ENCODE measurements around the gene CHRNA5.
A peak's percentile ranks its signal among the peaks of the same experiment; 100 is the strongest.
"Not testable (repeated sequence)": the region's sequence is repeated elsewhere in the genome, so short reads cannot be mapped to it uniquely, and the experiment has no call there.

The CHRNA5 gene

DNA sequence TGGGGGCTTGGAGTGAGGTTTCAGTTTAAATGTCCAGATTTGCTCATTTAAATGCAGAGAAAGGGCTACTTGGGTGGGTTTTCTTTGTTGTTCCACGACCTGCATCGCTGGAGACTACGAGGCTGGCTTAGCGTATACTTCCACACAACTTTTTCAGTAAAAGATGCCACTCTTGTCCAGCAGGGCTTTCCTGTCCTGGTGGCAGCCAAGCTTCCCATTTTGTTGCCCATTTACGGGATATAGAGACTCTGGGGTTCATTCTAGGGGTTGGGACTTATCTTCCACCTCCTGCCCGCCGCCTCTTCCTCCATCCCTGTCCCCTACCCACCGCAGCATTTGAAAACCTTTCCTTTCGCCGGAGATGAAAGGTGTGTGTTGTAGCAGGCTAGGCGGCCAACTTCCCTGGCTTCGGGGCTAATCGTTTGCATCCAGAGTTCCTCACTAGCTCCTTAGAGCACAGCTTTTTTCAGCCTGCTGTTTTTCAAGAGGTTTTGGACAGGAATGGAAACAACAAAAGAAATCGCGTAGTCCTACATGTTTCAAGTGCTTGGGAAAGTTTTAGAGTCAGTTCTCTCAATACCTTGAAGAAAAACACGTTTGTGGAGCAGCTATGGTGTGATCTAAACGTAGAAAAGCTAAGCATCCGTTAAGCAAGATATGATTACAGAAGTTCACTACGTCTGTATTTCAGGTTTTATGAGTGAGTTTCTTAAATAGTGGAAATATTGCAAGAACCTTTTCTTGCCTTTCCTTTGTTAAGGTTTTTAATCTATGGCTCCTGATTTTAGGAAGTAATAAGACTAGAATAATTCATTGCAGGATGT is 843 bp downstream of the CHRNA5 start:
- peak; percentile 39 for DNase-seq (ENCODE audit: low read depth)

DNA sequence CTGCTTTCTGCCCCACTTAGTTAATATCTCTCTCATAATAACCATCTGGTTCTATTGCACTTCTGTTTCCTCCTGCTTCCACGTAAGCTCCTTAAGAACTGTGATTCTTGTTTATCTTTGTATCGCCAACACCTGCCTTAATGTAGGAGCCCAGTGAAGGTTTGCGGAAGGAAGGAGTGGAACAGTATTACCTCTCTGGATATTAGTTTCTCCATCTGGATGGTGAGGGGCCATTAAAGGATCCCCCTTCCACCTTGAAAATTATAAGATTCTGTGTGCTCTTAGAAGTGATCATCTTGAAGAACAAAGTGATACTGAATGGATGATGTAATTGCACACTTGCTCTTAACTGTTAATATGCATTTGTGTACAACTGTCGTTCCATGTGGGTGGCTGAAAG is 2.2 kb downstream of the CHRNA5 start:
- no peak for DNase-seq (ENCODE audit: low read depth)

DNA sequence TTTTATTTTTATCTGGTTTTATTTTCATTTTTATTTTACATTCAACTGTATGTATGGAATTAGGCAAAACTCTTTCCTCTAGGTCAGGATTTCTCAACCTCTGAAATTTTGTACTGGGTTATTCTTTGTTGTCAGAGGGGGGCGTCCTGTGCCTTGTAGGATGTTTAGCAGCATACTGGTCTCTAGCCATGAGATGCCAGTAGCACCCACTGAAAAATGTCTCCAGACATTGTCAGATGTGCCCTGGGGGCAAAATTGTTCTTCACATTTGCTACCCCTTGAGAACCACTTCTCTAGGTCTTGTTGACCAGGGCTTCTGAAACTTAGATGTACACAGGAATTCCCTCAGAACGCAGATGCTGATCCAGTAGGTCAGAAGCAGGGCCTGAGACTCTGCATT is 5.4 kb downstream of the CHRNA5 start:
- DNase-seq (ENCODE audit: low read depth): peak; percentile 3

DNA sequence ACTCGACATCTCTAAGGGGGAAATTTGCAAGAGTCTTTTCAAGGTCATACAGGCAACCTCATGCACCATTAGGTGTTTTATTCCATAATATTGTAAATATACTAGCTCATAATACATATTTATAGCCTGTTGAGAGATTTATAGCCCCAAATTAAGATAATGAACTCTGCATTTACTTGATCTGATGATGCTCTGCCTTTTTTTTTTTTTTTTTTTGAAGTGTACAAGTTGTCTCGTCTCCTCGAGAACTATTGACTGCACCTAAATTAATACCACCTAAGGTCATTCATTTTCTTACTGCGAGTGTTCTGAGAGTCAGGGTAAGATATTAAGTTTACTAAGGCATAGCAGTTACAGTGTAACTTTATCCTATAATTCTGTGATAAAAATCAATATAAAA is 6.1 kb downstream of the CHRNA5 start:
- no peak for DNase-seq (ENCODE audit: low read depth)

DNA sequence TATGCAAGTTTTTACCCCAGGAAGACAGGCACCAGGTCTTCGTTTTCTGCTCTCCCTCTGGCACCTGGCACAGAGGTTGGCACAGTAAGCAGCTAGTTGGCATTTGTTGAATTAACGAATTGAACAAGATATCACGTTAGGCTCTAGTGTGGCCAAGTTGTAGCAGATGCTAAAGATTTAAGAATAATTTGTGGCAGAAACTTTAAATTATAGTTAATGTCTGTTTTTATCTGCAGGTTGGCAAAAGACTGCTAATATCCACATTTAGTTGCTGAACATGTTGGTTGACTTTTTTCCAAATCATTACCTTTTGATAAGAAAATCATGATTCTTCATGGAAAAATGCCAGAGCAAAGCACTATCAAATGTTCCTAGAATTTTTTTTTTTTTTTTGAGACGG is 8.1 kb downstream of the CHRNA5 start:
- DNase-seq (ENCODE audit: low read depth): no peak

DNA sequence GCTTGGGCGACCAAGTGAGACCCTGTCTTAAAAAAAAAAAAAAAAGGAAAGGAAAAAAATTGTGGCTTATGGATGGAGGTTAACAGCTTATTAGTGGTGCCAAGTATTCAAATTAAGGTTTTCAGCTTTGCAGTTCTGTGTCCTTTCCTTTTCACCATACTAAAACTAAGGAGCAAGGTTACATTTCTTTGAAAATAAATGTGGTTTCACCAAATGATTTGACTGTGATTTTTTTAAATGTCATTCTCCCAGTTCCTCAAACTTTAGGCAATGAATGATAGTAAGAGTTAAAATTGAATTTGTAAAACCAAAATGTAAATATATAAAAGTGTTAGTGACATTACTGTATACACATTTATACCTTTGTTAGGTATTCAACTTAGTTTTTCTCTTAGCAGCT is 9.6 kb downstream of the CHRNA5 start:
- no peak for DNase-seq (ENCODE audit: low read depth)

DNA sequence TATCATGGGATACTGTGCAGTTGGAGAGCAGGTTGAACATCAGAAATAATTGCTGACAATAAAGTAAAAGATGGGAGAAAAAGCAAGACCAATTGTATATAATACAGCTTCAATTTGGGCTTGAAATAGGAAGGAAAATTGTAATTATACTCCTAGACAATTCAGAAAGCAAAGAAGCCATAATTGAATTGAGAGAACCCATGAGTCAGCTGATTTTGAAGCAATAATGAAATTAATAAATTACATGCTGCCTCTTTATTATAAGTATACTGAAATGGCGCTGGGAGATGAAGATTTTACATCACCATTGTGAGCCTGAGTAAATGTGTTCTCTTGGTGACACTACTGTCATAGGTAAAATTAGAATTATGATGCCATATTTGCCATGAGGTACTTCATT is 32.3 kb downstream of the CHRNA5 start:
- no peak for DNase-seq (ENCODE audit: low read depth)

DNA sequence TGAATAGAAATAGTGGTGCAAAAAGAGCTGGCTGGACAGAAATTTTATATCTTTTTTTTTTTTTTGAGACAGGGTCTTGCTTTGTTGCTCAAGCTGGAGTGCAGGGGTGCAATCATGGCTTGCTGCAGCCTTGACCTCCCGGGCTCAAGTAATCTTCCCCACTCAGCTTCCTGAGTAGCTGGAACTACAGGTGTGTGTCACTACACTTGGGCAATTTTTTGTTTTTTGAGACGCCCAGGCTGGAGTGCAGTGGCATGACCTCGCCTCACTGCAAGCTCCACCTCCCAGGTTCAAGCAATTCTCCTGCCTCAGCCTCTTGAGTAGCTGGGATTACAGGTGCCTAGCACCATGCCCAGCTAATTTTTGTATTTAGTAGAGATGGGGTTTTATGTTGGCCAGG is 33.0 kb downstream of the CHRNA5 start:
- DNase-seq (ENCODE audit: low read depth): no peak

DNA sequence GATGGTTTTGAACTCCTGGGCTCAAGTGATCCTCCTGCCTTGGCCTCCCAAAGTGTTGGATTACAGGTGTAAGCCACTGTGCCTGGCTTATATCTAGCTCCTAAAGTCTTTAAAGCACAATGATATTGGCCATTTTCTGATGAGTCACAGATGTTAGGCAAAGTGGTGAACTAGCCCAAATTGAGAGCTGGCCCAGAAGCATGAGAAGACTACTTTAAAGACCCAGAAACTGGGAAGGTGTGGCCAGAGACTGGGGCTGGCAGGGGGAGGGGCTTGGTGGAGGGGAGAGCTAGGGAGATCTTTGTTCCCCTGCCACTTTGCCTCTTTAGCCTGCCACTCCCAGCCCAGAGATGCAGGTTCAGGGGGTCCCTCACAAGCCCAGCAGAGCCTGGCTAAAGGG is 33.9 kb downstream of the CHRNA5 start:
- no peak for DNase-seq (ENCODE audit: low read depth)

DNA sequence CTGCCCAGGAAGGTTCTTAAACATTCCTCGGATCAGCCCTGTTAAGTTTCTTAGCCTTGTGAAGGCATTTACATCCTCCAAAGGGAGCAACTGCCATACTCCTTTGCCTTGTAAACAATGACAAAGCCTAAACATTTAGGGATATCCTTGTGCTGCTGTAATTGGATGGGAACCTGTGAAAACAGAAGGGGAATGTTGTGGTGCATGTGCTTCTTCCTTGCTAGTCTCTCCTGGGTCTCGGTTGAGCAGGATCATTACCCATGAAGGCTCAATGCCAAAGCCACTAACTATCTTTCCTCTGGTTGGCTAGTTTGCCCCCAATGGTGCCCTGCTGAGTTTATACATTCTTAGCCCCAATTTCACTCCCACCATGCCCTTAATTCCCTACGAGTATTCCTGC is 38.1 kb downstream of the CHRNA5 start:
- DNase-seq (ENCODE audit: low read depth): no peak

DNA sequence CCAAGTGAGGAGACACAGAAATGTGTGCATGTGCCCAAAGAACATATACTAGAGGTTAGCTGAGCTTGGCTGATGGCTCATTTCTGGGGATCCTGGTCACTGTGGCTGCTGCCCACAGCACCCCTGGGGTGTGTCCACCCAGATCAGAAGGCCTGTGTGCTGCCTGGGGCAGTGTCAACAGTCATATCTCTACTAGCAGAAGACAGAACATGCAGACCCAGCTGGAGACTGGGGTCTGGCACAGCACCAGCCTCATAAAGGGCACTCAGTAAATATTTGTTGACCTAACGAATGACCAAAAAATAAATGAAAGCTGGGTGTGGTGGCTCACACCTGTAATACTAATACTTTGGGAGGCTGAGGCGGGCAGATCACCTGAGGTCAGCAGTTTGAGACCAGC is 39.1 kb downstream of the CHRNA5 start:
- DNase-seq (ENCODE audit: low read depth): no peak

DNA sequence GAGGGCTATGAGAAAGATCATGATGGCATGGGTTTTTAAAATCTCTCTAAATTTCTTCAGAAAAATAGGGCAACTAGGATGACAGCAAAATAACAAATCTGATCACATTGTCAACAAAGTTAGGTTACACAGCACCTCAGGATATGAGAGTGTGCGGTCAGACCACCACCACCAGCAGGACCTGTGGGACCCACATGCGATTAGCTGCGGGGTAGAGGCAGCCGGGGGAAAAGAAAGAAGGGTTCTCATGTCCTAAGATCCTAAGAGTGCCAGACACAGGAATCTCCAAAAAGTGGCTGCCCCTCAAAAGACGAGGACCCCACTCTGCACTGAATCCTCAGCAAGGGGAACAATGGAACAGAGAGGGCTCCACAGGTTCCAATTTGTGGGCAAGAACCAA is 39.9 kb downstream of the CHRNA5 start:
- no peak for DNase-seq (ENCODE audit: low read depth)

DNA sequence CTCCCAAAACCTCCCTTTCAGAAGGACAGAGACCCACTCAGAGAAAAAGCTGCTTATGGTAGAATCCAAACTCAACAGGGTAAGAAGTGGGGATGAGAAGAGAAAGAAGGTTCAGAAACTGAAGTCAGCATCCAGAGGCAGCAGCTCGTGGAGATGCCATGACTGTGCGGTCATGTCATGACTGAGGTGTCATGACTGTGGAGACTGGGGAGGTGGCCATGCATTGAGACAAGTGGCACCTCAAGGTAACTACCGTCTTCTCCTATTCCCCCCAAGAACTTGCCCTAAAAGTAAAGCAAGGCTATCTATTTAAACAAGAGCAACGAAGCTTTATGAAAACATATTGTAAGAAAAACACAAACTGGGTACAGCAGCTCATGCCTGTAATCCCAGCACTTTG is 40.4 kb downstream of the CHRNA5 start:
- no peak for DNase-seq (ENCODE audit: low read depth)

DNA sequence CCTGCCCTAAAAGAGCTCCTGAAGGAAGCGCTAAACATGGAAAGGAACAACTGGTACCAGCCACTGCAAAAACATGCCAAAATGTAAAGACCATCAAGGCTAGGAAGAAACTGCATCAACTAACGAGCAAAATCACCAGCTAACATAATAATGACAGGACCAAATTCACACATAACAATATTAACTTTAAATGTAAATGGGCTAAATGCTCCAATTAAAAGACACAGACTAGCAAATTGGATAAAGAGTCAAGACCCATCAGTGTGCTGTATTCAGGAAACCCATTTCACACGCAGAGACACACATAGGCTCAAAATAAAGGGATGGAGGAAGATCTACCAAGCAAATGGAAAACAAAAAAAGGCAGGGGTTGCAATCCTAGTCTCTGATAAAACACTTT is 44.2 kb downstream of the CHRNA5 start:
- not testable (repeated sequence) for DNase-seq (ENCODE audit: low read depth)

DNA sequence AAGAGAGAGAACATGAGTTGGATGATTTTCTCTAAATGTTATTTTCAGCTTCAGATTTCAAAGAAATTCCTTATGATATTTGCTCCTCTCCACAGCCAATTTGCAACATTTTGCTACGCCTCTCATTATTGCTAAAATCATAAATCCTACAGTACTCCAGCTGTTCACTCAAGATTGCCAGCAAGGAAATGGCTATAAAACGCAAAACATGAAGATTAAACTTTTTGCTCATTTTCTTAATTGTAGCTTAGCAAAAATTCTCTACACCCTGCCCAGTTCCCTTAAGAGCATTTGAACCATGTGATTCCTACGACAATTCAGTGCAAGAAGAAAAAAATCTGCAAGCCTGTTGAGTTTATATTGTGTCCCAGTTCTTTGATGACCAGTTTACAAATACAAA is 48.7 kb downstream of the CHRNA5 start:
- DNase-seq (ENCODE audit: low read depth): no peak

DNA sequence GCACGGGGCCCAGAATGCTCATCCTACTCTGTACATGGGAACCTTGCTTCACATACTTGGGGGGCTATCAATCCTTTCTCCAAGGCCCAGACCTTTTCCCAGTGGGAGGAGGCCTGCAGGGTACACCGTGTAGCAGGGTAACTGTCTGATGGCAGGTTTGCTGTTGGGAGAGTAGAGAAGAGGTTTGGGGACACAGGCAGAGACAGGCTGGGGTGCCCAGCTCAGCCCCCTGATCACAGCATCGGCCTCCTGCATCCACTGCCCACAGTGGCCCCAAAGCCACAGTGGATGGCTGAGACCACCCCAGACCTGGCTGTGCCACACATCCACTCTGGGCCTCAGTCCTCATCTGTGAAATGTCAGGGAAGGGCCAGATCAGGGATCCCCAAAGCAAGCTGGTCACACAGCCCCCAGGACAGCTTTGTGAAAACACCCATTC is 49.9 kb downstream of the CHRNA5 start:
- DNase-seq (ENCODE audit: low read depth): no peak

DNA sequence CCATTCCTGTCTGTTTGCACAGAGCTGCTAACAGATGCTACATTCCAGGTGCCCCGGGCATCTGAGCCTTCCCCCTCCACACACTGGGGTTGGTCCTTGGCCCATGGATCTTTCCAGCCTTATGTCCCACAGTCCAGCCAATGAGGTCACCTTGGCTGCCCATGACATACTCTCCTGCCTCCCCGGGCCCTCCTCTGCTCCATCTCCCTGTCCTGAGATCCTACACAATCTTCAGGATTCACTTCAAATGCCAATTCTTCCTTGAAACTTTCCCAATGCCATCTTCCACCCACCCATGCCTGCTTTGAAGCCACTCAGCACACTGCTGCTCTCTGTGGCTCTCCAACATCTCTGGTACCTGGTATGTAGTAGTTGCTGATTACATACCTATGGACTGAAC is 51.2 kb downstream of the CHRNA5 start:
- DNase-seq (ENCODE audit: low read depth): no peak

DNA sequence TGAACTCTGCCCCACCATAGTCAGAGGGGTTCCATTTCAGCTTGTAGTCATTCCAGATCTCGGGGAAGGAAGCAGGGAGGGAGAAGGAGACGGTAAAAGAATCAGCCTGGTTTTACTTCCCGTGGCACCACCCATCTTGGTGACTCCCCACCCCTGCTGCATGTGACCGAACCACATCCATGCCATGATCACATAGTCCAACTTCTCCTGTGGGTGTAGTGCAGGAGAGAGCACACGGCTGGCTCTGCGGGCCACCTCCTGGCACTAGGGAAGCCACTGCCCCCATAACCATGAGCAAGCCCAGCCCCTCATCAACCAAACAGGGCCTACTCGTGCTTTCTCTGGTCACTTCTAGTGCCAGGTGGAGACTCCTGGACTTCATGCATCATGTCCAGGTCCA is 51.8 kb downstream of the CHRNA5 start:
- DNase-seq (ENCODE audit: low read depth): no peak

DNA sequence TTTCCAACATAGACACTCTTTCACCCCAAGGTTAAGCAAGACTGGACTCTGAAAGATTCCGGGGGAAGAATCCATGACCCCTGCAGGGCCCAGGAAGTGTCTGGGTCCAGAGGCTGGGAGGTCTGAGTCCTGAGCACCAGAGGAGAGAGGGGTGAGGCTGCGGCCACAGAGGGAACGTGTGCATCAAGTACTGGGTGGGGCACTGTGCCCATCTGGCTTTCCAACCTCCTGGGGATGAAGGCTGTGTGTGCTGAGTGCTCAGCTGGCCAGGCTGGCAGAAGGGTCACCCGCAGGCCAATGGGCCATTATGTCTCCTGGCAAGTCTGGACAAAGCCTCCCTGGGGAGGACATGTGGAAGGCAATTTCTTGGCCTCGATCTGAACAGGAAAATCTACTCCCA is 52.2 kb downstream of the CHRNA5 start:
- no peak for DNase-seq (ENCODE audit: low read depth)

DNA sequence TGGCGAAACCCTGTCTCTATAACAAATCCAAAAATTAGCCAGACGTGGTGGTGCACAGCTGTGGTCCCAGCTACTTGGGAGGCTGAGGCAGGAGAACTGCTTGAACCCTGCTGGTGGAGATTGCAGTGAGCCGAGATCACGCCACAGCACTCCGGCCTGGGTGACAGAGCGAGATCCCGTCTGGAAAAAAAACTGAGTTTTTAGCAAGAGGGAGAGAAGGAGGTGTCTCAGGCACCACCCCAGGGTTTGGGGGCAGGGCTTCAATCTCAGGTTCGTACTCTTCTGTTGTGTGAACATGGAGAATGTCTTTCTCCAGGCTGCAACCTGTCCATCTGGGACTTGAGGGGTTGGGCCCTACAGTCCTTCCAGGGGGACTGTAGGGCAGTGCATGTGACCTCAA is 52.7 kb downstream of the CHRNA5 start:
- DNase-seq (ENCODE audit: low read depth): no peak

DNA sequence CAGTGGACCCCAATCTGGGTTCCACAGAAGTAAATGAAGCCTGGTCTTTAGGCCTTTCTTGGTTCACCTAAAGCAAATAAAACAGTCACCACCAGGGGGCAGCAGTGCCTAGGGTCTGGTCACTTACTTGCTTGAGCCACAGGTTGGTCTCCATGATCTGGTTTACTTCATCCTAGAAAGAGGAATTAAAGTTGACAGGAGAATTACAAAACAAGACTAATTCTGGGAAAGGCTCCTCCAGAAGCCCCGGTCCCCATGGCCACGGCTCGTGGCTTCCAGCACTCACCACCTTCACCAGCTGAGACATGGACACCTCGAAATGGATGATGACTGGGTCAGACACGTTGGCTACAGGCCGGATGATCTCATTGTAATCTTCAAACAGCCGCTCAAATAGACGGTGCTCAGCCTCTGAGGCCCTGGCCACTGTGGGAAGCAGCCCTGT is 53.2 kb downstream of the CHRNA5 start:
- DNase-seq (ENCODE audit: low read depth): peak; percentile 83

DNA sequence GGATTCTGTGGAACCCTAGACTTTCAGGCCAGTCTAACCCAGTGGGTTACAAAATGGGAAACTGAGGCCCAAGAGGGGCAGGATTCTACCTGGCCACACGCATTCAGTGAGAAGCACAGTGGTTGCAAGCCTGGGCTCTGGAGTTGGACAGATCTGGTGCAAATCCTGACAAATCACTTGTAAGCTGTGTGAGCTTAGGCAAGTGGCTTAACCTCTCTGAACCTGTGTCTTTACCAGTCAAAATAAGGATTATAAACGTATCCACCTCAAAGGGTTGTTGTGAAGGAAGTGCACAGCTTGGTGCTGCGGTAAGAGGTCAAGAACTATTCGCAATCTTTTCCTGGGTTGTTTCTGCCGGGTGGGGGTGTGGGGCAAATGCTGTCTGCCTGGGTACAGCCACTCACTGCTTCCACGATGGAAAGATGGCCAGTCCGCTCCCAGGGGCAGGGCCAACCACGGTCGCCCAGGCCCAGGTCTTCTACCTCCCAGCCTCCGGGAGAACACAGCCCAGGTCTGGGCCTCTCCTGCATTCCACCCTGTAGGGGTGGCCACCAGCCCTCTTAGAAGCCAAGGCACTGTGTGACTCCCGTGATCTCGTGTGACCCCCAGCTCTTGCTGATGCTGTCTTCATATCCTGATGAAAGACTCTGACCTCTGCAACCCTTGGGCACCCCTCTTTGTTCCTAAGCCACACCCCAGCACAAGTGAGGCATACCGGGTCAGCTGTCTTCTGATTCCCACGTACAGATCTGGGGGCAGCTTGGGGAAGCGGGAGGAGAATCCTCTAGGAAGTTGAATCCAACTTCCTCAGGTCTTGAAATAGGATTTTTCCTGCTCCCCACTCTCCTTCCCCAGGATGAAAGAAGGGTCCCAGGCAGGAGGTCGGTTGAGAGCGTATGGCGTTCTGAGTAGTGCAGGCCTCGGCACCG is 54.0 kb downstream of the CHRNA5 start:
- DNase-seq (ENCODE audit: low read depth): no peak

DNA sequence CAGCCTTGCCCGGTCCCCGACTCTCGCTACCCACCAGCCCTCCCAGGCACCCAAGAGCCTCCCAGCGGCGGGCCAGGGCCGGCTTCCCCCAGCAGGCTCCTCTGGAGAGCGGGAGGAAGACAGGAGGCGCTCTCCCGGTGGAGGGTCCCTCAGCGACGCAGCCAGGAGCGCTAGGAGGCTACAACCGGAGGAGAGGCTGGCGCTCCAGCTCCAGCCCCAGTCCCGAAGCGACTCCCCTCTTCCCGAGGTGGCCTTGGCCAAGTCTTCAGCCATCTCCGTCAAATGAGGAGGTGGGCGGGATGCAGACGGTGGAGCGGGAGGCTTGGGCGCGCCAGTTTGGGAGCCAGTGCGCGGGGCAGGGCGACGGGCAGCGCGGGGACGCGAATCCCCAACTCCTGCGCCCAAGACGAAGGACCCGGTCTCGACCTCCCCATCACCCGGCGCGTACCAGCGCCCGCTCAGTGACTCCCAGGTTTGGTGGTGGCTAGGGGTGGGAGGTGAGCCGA is 54.8 kb downstream of the CHRNA5 start:
- no peak for DNase-seq (ENCODE audit: low read depth)

Measured in EH (cell line).